Colonic mucosa (tissue), 4 donors: Measurements from ENCODE around the gene ZNF81. TPM values are rescaled to one million over a fixed set of nuclear protein-coding genes. Genes with fewer than 3 reads are reported as not detected.
"Not testable (repeated sequence)": the region's sequence is repeated elsewhere in the genome, so short reads cannot be mapped to it uniquely, and the experiment has no call there.

Source experiments
- DNase-seq: peaks from one replicate; pipeline ENCODE4 v3.0.0-alpha.2; 2020
- H3K27ac ChIP-seq: fragments of 200-600 bp; one replicate; pipeline ENCODE4 v1.8.0; 2021
- H3K27me3 ChIP-seq: fragments of 200-600 bp; one replicate; pipeline ENCODE4 v1.8.0; 2021
- H3K36me3 ChIP-seq: fragments of 200-600 bp; one replicate; pipeline ENCODE4 v1.8.0; 2021
- H3K4me1 ChIP-seq: fragments of 200-600 bp; one replicate; pipeline ENCODE4 v1.8.0; 2021; ENCODE audit warnings: mild to moderate bottlenecking
- H3K4me3 ChIP-seq: fragments of 200-600 bp; one replicate; pipeline ENCODE4 v1.8.0; 2021
- H3K9ac ChIP-seq, 2 donors: one replicate each; pipeline ENCODE4 v1.7.0; 2013; ENCODE audit warnings: control low read depth in 2 of 2, low read depth in 2 of 2, low read length in 2 of 2
- H3K9me3 ChIP-seq: fragments of 200-600 bp; one replicate; pipeline ENCODE4 v1.8.0; 2021
- intact Hi-C: fragments of 100-400 bp; cut with DNase I; formaldehyde crosslinking; loops from one replicate; pipeline ENCODE4 v1.14.1; 2022
- total RNA-seq, 2 donors: library from RNA; stranded (reverse); fragmentation: NEBNext Ultra II Directional in 1 of 2; extraction: Animal tissue kit (Norgen Biotek cat#: 25700) in 1 of 2; gene quantifications; one replicate each; pipeline ENCODE4 v1.2.1, GENCODE V29; 2021
- TF ChIP-seq, protein P1 (sequence below): fragments of 200-600 bp; IDR thresholded peaks from one replicate; pipeline ENCODE4 v1.8.0; 2022; ENCODE audit warnings: antibody characterized with exemption, mild to moderate bottlenecking
- donor health status: healthy.
- donor health status: DM: no; HTN: no; CAD: no.
- donor health status: DM: no; HTN: no; CAD: no.

ZNF81 gene
- total RNA-seq, 2 donors from 2014 or later: 8.8 to 13.3 TPM

- DNase-seq: no peak
- no peaks in the 10 kb centered on the region for H3K4me1 ChIP-seq
- TF ChIP-seq, protein P1, sequence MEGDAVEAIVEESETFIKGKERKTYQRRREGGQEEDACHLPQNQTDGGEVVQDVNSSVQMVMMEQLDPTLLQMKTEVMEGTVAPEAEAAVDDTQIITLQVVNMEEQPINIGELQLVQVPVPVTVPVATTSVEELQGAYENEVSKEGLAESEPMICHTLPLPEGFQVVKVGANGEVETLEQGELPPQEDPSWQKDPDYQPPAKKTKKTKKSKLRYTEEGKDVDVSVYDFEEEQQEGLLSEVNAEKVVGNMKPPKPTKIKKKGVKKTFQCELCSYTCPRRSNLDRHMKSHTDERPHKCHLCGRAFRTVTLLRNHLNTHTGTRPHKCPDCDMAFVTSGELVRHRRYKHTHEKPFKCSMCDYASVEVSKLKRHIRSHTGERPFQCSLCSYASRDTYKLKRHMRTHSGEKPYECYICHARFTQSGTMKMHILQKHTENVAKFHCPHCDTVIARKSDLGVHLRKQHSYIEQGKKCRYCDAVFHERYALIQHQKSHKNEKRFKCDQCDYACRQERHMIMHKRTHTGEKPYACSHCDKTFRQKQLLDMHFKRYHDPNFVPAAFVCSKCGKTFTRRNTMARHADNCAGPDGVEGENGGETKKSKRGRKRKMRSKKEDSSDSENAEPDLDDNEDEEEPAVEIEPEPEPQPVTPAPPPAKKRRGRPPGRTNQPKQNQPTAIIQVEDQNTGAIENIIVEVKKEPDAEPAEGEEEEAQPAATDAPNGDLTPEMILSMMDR: no peak
- no peaks in the 10 kb centered on the region for H3K9me3 ChIP-seq
- no peaks in the 10 kb centered on the region for H3K27me3 ChIP-seq
- no peak overlapping the region for H3K27ac ChIP-seq
- no peaks in the 10 kb centered on the region for H3K36me3 ChIP-seq
- no peak overlapping the region for H3K9ac ChIP-seq
- intact Hi-C loops: no loop called here
- no peak overlapping the region for H3K4me3 ChIP-seq
Measured at GRCh38 chrX:47902161-47902560, 65.5 kb downstream of the ZNF81 start.

GRCh38 chrX:47915886-47916493 lies 79.3 kb downstream of the ZNF81 start:
- H3K4me1 ChIP-seq: no peaks in the 10 kb centered on the region
- H3K9me3 ChIP-seq: peaks cover 5% of the 10 kb centered on the region
- H3K27ac ChIP-seq: no peak overlapping the region
- intact Hi-C loops: no loop called here
- H3K27me3 ChIP-seq: no peaks in the 10 kb centered on the region
- H3K9ac ChIP-seq: no peak overlapping the region
- TF ChIP-seq, protein P1: no peak
- no peak overlapping the region for H3K4me3 ChIP-seq
- DNase-seq: no peak
- H3K36me3 ChIP-seq: no peaks in the 10 kb centered on the region

GRCh38 chrX:47918274-47918673 lies 81.6 kb downstream of the ZNF81 start:
- Histone ChIP-seq H3K4me3 (no peak overlapping the region), H3K9me3 (peaks cover 5% of the 10 kb centered on the region), H3K27ac (no peak overlapping the region), H3K4me1 (no peaks in the 10 kb centered on the region), H3K9ac (no peak overlapping the region), H3K36me3 (no peaks in the 10 kb centered on the region), H3K27me3 (no peaks in the 10 kb centered on the region)
- TF ChIP-seq, protein P1: no peak
- DNase-seq: no peak
- intact Hi-C loops: no loop called here

DNA sequence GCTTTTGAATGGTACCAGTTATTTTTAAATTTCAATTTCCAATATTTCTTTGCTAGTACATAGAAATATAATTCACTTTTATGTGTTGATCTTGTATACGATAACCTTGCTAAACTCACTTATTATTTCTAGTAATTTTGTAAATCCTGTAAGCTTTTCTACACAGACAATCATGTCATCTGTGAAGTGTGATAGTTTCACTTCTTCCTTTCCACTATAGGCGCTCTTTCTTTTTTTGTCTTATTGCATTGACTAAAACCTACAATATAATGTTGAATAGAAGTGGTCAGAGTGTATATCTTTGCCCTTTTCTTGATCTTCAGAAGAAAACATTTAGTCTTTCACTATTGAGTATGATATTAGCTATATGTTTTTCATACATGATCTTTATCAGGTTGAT lies 90.5 kb downstream of the ZNF81 start:
- DNase-seq: no peak
- no peaks in the 10 kb centered on the region for H3K36me3 ChIP-seq
- no peak overlapping the region for H3K9ac ChIP-seq
- intact Hi-C loops: no loop called here
- H3K4me1 ChIP-seq: no peaks in the 10 kb centered on the region
- H3K27me3 ChIP-seq: no peaks in the 10 kb centered on the region
- no peak overlapping the region for H3K27ac ChIP-seq
- TF ChIP-seq, protein P1: no peak
- no peaks in the 10 kb centered on the region for H3K9me3 ChIP-seq
- H3K4me3 ChIP-seq: no peak overlapping the region

GRCh38 chrX:47931970-47932369 lies 95.3 kb downstream of the ZNF81 start:
- H3K36me3 ChIP-seq, H3K9me3 ChIP-seq, H3K4me1 ChIP-seq, H3K4me3 ChIP-seq, intact Hi-C loops, H3K27me3 ChIP-seq, H3K27ac ChIP-seq, H3K9ac ChIP-seq, DNase-seq: not testable (repeated sequence)

DNA sequence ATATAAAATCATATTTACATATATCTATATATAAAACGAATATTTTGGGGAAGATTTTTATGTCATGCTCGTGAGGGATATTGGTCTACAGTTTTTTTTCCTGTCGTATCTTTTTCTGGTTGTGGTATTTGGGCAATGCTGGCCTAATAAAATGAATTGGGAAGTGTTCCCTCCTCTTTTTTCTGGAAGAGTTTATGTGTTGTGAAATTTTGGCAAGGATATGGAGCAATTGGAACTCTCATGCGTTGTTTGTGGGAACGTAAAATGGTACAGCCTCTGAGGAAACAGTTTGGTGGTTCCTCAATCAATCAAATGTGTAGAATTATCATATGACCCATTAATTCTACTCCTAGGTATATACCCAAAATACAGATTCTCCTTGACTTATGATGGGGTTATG lies 97.2 kb downstream of the ZNF81 start:
- no peak overlapping the region for H3K4me3 ChIP-seq
- no peaks in the 10 kb centered on the region for H3K9me3 ChIP-seq
- intact Hi-C loops: no loop called here
- DNase-seq: no peak
- no peaks in the 10 kb centered on the region for H3K27me3 ChIP-seq
- H3K9ac ChIP-seq: no peak overlapping the region
- TF ChIP-seq, protein P1: no peak
- no peak overlapping the region for H3K27ac ChIP-seq
- no peaks in the 10 kb centered on the region for H3K4me1 ChIP-seq
- H3K36me3 ChIP-seq: no peaks in the 10 kb centered on the region
